ENCODE data around the gene TAF6L. TPM values are rescaled to one million over a fixed set of nuclear protein-coding genes. Genes with fewer than 3 reads are reported as not detected.

The TAF6L gene
- total RNA-seq, 2 donors from 2014 or later: 37.4 to 41.7 TPM

Small RNA genes within 50 kb of the gene (microRNA-seq; reads per million reads assigned to microRNA genes)
- gene MIR6514 (ENCODE audit: borderline microRNAs expressed) (not detected), gene MIR6748 (ENCODE audit: borderline microRNAs expressed) (not detected)

Other genes starting within 250 kb of the TAF6L start
- gene AHNAK, start 224.6 kb upstream of the TAF6L start, total RNA-seq: 100 to 1,000 TPM; 109 to 165 TPM
- 1,000 to 10,000 TPM; 1,705 to 1,818 TPM for gene EEF1G, start 197.5 kb upstream of the TAF6L start, total RNA-seq
- 10 to 100 TPM; 16.0 to 33.5 TPM for gene TUT1, start 179.9 kb upstream of the TAF6L start, total RNA-seq
- 100 to 1,000 TPM; 131 to 155 TPM for gene MTA2, start 169.5 kb upstream of the TAF6L start, total RNA-seq
- gene EML3, start 158.6 kb upstream of the TAF6L start, total RNA-seq: 10 to 100 TPM; 51.5 to 57.7 TPM
- gene ROM1, start 158.1 kb upstream of the TAF6L start, total RNA-seq: 1 to 10 TPM in 1 of 2 donors, under 1 TPM in 1; 0.71 to 1.3 TPM
- gene B3GAT3, start 149.4 kb upstream of the TAF6L start, total RNA-seq: 10 to 100 TPM; 38.6 to 53.9 TPM
- gene GANAB, start 124.8 kb upstream of the TAF6L start, total RNA-seq: 100 to 1,000 TPM; 377 to 402 TPM
- gene INTS5, start 118.1 kb upstream of the TAF6L start, total RNA-seq: 10 to 100 TPM; 19.0 to 21.6 TPM
- gene C11orf98, start 106.2 kb upstream of the TAF6L start, total RNA-seq: 100 to 1,000 TPM; 125 to 140 TPM
- gene CSKMT, start 106.1 kb upstream of the TAF6L start, total RNA-seq: 10 to 100 TPM; 29.9 to 39.4 TPM
- gene UQCC3, start 99.7 kb upstream of the TAF6L start, total RNA-seq: 10 to 100 TPM in 1 of 2 donors, 1 to 10 TPM in 1; 9.2 to 11.1 TPM
- 10 to 100 TPM in 1 of 2 donors, 1 to 10 TPM in 1; 7.5 to 14.1 TPM for gene LBHD1, start 99.1 kb upstream of the TAF6L start, total RNA-seq
- 10 to 100 TPM; 89.3 to 96.6 TPM for gene UBXN1, start 92.3 kb upstream of the TAF6L start, total RNA-seq
- gene LRRN4CL, start 81.9 kb upstream of the TAF6L start, total RNA-seq: under 1 TPM; 0.55 to 0.99 TPM
- gene BSCL2, start 64.0 kb upstream of the TAF6L start, total RNA-seq: 10 to 100 TPM; 68.6 to 77.2 TPM
- gene GNG3, start 63.7 kb upstream of the TAF6L start, total RNA-seq: 1 to 10 TPM in 1 of 2 donors, under 1 TPM in 1; 0.40 to 1.7 TPM
- gene HNRNPUL2, start 43.9 kb upstream of the TAF6L start, total RNA-seq: 10 to 100 TPM; 48.1 to 49.8 TPM
- gene TTC9C, start 42.9 kb upstream of the TAF6L start, total RNA-seq: 10 to 100 TPM; 40.0 to 55.4 TPM
- 10 to 100 TPM; 16.9 to 33.8 TPM for gene ZBTB3, start 17.2 kb upstream of the TAF6L start, total RNA-seq
- gene POLR2G, start 9.8 kb upstream of the TAF6L start, total RNA-seq: 100 to 1,000 TPM; 107 to 137 TPM
- gene TMEM179B, start 16.0 kb downstream of the TAF6L start, total RNA-seq: 10 to 100 TPM; 31.0 TPM
- gene TMEM223, start 20.6 kb downstream of the TAF6L start, total RNA-seq: 10 to 100 TPM; 18.4 to 21.0 TPM
- gene NXF1, start 34.0 kb downstream of the TAF6L start, total RNA-seq: 10 to 100 TPM; 45.8 to 61.4 TPM
- gene STX5, start 60.7 kb downstream of the TAF6L start, total RNA-seq: 10 to 100 TPM; 36.9 to 37.3 TPM
- gene TEX54, start 61.4 kb downstream of the TAF6L start, total RNA-seq: not detected
- gene WDR74, start 68.2 kb downstream of the TAF6L start, total RNA-seq: 10 to 100 TPM; 44.6 to 48.1 TPM
- 100 to 1,000 TPM; 438 to 488 TPM for gene SLC3A2, start 109.5 kb downstream of the TAF6L start, total RNA-seq
- gene CHRM1, start 150.0 kb downstream of the TAF6L start, total RNA-seq: not detected
- not detected for gene SLC22A6, start 213.6 kb downstream of the TAF6L start, total RNA-seq
- under 1 TPM in 1 of 2 donors, not detected in 1; 0.22 TPM for gene SLC22A8, start 244.4 kb downstream of the TAF6L start, total RNA-seq

Data from endodermal cell (in vitro differentiated cells).